Stimulated activated CD4-positive, alpha-beta T cell treated with anti-CD3 and anti-CD28 coated beads, Interleukin-15, amount 100 ng/mL, for 24 hours (primary cell): Measurements from ENCODE around the gene CLK4.

ENCODE experiments used
- DNase-seq: peaks from one replicate; pipeline ENCODE4 v3.0.0-alpha.2; 2020

Gene CLK4

DNA sequence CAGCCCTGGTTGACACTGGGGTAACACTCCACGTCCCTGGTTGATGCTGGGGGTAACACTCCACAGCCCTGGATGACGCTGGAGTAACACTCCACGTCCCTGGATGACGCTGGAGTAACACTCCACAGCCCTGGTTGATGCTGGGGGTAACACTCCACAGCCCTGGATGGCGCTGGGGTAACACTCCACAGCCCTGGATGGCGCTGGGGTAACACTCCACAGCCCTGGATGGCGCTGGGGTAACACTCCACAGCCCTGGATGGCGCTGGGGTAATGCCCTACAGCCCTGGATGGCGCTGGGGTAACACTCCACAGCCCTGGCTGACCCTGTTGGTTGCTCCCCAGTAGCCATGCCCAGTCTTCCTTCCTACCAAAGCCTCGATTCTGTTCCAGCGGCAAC lies 41.4 kb downstream of the CLK4 start:
- DNase-seq: peak; percentile 55

DNA sequence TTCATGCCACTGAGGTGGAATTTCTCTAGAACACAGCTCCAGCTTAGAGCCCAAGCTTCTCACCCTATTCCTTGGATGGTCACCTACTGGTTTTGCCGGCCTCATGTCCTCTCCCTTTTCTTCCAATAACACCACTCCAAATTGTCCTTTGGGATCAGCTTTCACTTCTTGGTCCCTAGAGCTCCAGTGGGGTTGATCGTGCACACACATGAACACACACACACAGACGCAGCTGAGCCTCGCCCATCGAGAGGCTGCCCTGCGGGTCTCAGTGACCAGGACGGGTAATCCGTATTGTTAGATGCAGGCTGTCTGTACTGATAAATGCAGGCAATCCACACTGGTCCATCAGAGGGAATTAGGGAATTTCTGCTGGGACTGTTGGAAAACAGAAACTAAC lies 43.6 kb downstream of the CLK4 start:
- no peak for DNase-seq

DNA sequence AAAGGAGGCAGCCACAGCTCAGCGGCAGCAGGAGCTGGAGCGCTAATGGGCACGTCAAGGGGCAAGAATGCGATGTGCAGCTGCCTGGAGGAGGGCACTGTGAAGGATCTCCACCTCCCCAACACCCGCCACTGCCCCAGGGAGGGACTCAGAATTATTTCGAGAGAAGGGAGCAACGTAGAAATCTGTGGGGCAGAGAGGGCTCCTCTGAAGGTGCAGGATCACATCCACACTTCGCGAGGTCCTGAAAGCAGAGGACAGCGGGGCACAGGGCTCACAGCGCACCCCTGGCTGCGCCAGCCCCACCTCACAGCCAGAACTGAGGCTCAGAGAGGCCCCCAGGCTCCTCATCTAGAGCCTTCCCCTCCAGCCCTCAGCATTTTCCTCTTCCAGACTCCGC lies 44.6 kb downstream of the CLK4 start:
- DNase-seq: no peak

DNA sequence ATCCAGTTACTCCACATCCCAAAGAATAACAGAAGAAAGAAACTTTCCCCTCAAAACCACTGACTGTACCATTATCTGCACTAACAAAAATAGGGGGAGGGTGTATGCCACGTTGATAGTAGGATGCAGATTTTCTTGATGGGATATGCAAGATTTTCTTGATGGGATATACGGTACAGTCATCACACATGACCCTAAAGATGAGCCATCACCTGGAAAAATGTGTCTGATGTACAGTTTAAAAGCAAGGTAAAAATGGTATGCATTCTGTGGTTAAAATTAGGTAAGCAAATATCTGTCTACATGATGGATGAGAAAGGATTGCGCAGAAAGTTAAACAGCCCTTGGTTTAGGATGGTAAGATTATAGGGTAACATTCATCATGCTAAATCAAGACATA lies 45.2 kb downstream of the CLK4 start:
- DNase-seq: no peak

DNA sequence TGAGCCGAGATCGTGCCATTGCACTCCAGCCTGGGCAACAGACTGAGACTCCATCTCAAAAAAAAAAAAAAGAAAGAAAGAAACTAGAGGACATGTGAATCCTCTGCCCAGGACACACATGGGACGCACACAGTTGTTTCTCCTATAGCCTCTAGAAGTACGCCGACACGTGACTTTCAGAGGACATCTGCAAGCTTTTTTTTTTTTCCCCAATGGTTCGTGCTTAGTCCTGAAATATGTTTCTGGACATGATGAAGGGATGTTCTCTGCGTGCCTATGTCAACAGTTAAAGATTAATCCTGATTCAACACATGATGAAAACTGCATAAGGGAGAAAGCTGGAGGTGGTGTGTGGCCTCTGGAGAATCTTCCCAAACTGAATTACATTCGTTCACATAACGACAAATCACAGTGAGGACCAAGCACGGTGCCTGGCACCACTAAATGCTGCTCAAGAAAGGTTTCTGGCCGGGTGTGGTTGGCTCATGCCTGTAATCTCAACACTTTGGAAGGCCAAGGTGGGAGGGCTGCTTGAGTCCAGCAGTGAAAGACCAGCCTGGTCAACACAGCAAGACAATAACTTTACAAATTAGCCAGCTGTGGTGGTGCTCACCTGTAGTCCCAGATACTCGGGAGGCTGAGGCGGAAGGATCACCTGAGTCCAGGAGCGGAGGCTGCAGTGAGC lies 46.4 kb downstream of the CLK4 start:
- no peak for DNase-seq

DNA sequence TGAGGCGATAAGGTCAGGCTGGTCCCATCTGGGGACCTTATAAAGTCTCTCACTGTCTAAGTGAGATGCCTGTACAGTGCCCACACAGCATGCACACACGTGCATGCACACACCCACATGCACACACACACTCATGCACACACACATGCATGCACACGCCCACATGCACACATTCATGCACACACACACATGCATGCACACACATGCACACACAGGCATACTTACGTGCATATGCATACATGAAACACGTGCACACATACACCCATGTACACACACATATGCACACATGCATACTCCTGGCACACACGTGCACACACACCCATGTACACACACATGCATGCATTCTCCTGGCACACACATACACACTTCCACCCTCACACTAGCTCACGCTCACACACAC lies 48.9 kb downstream of the CLK4 start:
- no peak for DNase-seq

DNA sequence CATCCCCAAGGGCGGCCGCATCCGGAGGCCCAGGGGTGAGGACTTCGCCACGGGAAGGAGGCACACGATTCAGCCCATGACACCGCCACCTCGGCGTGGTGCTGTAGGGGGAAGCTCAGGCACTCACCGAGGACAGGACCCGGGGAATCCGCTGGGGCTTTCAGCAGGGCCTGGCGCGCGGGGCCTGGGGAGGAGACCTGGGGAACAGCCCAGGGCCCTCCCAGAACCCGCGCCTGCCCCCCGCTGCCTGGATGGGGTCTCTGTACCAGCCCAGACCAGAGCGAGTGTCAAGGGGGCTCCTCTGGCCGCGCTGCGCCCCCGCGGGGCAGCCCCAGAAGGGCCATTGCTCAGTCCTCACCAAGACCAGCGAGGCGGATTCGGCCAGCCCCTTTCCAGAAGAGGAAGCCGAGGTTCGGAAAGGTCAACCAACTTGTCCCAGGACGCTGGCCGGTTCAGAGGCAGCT lies 49.4 kb downstream of the CLK4 start:
- no peak for DNase-seq

DNA sequence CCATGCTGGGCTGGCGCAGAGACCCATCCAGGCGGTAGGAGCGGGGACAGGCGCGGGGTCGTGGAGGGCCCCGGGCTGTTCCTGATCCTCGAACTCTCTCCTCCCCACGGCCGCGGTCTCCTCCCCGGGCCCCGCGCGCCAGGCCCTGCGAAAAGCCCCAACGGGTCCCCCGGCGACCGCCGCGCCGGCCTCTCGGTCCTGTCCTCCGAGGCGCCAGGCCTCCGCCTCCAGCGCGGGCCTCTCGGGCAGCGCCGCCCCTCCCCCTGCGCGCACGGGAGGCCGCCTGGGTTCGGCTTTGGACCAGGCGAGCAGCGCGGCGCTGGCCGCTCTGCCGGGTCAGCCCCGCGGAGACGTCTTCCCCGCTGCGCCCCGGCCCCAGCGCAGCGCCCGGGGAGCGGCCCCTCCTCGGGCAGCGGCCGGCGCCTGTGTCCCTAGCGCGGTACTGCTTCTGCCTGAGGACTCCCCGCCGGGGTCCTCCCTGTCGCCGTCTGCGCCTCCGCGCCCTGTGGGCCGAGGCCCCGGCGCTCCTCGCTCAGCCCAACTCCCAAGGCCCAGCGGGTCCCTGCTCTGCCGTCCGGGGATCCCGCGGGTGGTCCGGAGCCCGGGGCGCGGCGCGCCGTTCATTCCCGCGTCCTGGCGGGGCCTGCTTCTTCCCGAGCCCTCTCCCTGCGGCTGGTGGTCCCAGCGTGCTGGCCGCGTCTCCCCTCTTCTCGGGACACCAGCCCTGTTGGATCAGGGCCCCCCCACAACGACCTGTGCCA lies 50.1 kb downstream of the CLK4 start:
- DNase-seq: no peak

DNA sequence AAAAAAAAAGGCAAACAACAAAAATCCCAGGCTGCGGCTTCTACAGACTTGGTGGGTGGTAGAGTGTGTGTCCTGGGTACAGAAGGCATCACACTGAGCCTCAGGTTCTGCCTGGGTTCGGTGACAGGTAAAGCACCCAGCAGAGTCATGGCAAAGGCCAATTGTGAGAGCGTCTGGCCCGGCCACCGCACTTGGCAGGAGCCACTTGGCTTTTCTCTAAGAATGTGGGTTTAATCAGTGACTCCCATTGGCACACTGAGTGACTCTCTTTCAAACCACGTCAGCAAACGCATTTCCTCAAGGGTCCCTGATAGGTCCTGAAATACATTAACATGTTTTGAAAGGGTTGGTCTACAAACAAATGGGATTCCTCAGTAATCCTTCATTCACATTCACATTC lies 53.6 kb downstream of the CLK4 start:
- no peak for DNase-seq

DNA sequence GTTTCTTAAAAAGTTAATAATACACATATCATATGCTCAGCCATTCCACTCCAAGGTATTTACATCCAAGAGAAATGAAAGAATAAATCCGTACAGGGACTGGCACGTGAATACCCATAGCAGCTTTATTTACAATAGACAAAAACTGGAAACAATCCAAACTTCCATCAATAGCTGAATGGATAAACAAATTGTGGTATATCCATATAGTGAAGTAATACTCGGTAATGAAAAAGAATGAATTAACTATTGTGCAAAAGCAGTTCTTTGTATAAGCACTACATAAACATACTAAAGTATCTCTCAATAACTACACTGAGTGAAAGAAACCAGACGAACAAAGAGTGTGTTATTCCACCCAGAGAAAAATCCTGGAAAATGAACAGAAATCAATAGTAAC lies 54.2 kb downstream of the CLK4 start:
- DNase-seq: no peak

DNA sequence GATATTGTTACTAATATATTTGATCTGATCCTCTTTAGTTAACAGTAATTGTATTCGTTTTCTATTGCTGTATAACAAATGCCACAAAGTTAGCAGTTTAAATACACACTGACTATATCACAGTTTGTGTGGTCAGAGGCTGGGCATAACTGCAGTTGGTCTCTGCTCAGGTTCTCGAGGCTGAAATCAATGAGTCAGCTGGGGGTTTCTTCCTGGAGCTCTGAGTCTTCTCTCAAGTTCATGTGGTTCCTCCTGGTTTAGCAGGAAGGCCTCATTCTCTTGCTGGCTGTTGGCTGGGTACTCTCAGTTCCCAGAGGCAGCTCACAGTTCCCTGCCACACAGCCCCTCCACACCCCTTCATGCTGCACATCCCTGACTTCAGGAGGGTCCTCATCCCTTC lies 57.4 kb downstream of the CLK4 start:
- DNase-seq: no peak

DNA sequence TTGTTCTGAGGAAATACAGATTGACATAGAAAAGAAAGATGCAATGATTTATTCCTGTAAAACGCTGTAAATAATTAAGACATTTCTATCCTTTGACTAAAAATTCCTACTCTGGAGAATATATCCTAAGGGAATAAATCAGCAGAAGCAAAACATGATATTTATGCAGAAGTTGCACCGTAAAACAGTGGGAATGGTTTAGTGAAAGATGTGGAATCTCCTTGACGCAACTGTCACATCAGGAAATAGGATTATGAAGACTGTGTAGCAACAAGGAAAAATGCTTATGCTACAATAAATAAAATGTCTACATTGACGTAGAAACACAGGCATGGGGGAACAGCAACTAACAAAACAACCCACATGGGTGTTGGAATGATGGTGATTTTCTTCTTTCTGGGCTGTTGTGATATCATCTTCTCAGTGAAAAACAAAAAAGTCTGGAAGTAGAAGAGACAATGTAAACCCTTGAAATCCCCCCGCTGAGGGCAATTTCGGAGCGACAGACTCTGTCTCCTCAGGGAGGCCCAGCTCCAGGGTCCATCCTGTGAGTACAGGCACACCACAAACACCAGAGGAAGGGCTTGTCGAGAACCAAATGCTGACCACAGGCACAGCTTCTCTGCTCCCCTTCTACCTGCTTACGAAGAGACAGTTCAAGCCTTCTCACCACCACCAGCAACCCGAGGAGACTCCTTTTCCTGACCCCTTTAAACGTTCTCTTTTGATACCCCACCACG lies 61.9 kb downstream of the CLK4 start:
- DNase-seq: no peak

DNA sequence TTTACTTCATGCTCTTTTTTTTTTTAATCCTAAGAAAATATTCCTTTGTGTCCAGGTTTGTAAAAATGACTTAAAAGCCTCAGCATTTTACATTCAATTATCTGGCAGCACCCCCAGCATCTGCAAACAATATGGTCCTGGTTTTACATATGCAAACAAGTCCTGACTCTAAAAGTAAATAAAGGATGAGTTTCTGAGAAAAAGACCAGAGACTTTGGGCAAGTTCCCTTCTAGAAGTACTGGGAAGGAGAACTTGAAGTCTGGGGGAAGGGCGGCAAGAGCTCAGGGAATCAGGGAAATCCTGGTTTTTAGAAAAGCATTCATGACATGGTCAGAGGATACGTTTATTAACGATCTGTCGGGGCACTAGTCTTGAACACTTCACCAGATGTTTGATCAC lies 62.5 kb downstream of the CLK4 start:
- DNase-seq: no peak

DNA sequence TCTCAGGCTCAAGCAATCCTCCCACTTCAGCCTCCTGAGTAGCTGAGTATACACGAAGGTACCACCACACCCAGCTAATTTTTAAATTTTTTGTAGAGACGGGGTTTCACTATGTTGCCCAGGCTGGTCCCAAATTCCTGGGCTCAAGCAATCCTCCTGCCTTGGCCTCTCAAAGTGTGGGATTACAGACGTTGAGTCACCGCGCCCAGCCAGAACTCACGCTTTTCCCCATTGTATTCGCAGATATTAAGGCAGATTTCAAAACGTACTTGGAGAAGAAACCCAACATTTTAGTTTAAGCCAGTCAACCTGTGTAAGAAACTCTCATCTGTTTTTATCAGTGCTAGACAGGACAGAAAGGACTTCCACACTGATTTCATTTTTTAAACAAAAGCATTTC lies 63.2 kb downstream of the CLK4 start:
- DNase-seq: no peak

DNA sequence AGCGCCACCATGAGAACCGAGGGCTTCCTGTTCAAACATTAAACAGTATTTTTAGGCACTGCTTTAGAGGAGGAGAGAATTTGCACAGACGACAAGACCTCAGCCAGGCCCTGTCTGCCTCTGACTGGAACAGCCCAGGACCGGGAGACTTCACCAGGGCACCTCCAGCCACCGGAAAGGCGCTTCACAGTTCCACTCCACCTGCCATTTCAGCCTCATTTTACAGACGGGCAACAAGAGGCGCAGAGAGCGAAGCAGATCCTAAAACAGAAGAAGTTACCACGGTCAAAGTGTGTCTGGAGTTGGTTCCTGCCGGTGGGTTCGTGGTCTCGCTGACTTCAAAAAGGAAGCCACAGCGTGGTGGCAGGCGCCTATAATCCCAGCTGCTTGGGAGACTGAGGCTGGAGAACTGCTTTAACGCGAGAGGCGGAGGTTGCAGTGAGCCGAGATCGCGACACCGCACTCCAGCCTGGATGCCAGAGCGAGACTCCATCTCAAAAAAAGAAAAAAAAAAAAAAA lies 65.0 kb downstream of the CLK4 start:
- no peak for DNase-seq

DNA sequence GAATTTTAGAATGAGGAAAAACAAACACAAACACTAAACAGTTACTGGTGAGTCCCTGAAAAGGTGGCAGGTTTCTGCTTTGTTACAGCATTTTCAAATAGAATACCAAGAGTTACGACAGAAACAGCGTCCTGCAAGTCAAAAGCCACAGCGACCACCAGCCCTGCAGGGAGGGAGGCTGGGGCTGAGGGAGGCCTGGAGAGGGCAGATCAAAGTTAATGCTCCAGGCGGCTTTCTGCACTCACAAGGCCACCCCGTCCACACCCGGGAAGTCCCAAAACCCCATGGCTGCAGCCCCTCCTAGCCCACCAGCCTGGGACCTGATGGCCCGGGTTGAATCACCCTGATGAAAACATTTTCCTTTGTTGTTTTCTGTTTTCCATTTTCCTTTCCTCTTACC lies 65.9 kb downstream of the CLK4 start:
- no peak for DNase-seq

DNA sequence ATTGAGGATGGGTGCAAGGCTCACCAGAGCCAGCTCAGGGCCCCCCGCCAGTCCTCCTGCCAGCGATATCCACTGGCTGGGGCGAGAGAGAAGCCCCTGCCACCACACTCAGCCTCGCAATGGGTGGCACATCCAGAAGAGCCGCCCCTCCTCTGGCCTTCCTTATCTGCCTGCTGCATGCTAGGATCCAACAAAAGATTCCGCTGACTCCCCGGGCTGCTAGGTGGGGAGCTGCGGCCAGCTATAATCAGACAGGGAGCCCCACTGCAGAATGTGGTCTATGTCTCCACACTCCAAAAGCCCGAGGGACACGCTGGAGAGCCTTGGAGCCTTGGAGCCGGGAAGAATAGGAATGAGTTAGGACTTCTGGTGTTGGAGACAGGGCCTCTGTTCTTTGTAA lies 69.4 kb downstream of the CLK4 start:
- no peak for DNase-seq

DNA sequence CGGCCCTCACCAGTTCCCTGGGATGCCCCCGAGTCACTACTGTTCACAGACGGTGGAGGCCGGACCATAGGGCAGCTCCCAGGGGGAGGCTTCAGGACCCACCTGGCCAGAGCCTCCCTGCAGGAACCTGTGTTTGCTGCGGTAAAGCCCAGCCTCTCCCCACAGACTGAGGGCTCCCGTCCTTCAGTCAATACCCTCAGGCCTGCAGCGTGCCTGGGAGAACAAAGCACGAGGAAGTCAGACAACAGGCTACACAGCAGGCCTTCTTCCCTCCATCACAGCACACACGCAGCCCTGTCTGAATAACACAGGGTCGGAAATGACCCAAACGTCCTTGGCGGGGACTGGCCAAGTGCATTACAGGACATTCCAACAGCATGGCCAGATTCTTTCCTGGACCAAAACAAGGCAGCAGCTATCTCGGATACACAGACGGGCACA lies 71.1 kb downstream of the CLK4 start:
- DNase-seq: no peak

DNA sequence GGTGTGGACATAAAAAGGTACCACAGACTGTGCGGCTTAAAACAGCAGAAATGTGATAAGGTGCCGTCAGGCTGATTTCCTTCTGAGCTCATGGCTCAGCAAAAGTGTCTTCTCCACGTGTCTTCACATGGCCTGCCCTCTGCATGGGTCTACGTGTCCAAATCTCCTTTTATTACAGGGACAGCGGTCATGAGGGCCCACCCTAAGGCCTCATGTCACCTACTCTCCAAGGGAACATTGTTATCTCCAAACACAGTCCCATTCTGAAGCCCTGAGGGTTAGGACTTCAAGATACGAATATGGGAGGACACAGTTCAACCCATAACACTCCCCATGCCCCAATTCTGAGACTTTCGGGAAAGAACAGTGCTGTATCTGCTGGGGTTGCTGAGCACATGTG lies 71.8 kb downstream of the CLK4 start:
- no peak for DNase-seq

DNA sequence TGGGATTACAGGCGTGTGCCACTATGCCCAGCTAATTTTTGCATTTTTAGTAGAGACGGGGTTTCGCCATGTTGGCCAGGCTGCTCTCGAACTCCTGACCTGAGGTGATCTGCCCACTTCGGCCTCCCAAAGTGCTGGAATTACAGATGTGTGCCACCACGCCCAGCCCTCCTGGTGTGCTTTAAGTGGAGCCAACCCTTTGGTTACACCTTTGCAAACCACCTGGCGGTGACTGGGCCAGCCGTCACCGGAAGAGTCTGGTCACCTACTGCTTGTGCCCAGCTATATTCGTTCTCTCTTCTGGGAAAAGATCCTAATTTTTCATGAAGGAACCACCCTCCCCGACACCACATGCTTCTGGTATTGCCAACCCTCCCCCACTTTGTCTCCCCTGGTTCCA lies 72.5 kb downstream of the CLK4 start:
- no peak for DNase-seq

DNA sequence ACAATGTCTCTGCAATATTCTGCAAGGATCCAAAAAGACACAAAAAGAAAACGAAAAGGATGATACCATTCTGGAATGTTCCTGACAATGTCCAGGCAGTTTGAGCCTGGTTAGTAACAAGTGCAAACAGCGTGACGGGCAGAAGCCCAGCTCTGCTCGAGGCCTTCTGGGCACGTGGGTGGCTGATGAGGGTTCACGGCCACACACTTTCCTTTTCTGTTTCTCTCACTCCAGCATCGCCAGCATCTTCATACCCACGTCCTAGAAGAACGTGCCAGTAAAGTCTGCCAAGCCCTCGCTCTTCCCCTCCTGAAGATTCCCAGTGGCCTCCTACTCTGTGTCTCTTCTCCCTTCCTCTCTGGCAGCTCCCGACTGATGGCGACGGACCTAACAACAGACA lies 73.3 kb downstream of the CLK4 start:
- no peak for DNase-seq
